Ascending aorta (tissue), 2 donors: ENCODE results near the gene MPEG1. TPM values are rescaled to one million over a fixed set of nuclear protein-coding genes. Genes with fewer than 3 reads are reported as not detected.

Experiments used
- DNase-seq, 2 donors: peaks; one replicate each; pipeline ENCODE4 v3.0.0-alpha.2; 2019; ENCODE audit warnings: low spot score in 2 of 2
- H3K27ac ChIP-seq, 2 donors: fragments of 200-600 bp; sonication (generic); one replicate each; pipeline ENCODE4 v1.5.1; 2016 to 2017; ENCODE audit warnings: mild to moderate bottlenecking in 1 of 2
- H3K27me3 ChIP-seq: fragments of 200-600 bp; sonication (generic); one replicate; pipeline ENCODE4 v1.5.1; 2017
- H3K36me3 ChIP-seq, 2 donors: fragments of 200-600 bp; sonication (generic); one replicate each; pipeline ENCODE4 v1.5.1; 2016
- H3K4me1 ChIP-seq, 2 donors: fragments of 200-600 bp; sonication (generic); one replicate each; pipeline ENCODE4 v1.5.1; 2016 to 2017; ENCODE audit warnings: mild to moderate bottlenecking in 1 of 2
- H3K4me3 ChIP-seq, 2 donors: fragments of 200-600 bp; sonication (generic); one replicate each; pipeline ENCODE4 v1.5.1; 2016 to 2017; ENCODE audit warnings: mild to moderate bottlenecking in 1 of 2
- H3K9me3 ChIP-seq, 2 donors: fragments of 200-600 bp; sonication (generic); one replicate each; pipeline ENCODE4 v1.5.1; 2016
- intact Hi-C: fragments of 100-400 bp; cut with DNase I; formaldehyde crosslinking; loops from one replicate; pipeline ENCODE4 v1.15.1; 2023
- total RNA-seq: library from RNA; depleted of rRNA; stranded (reverse); fragments of >200 nt; gene quantifications from one replicate; pipeline ENCODE4 v1.1.0, GENCODE V29; 2016
- TF ChIP-seq, protein P1 (sequence below), 3 experiments: fragments of 200-600 bp in 2 of 3; fragments of 450-650 bp in 1 of 3; sonication (generic) in 2 of 3; IDR thresholded peaks; one replicate each; pipeline ENCODE4 v1.5.1; 2016 to 2019; ENCODE audit warnings: antibody characterized with exemption in 3 of 3, mild to moderate bottlenecking in 1 of 3, moderate library complexity in 1 of 3

MPEG1 gene
- total RNA-seq, 1 donor from 2014 or later, result 14.5 TPM

DNA sequence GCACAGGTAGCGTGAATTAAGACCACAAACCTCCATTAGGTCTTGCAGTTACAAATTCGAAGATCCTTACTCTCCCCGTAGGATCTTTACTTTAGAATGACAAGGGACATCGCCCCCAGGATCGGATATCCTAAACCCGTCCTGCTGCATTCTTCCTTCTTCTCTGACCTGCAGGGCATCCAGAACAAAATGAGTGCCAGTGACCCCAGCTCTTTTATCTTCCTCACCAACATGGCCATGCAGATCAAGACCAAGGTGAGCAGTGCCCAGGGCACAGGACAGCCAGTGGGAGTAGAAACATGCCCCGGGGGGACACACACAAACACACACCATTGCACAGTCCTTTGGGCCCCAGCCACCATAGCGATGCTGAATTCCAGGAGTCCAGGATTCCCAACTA lies 42.6 kb upstream of the MPEG1 start:
- no peaks in the 10 kb centered on the region for H3K27me3 ChIP-seq
- no peaks in the 10 kb centered on the region for H3K4me1 ChIP-seq
- intact Hi-C loops, result no loop called here
- no peak overlapping the region for H3K27ac ChIP-seq
- H3K36me3 ChIP-seq, result no peaks in the 10 kb centered on the region
- H3K4me3 ChIP-seq, result no peak overlapping the region
- H3K9me3 ChIP-seq, result no peaks in the 10 kb centered on the region
- no peak for DNase-seq
- TF ChIP-seq, protein P1, sequence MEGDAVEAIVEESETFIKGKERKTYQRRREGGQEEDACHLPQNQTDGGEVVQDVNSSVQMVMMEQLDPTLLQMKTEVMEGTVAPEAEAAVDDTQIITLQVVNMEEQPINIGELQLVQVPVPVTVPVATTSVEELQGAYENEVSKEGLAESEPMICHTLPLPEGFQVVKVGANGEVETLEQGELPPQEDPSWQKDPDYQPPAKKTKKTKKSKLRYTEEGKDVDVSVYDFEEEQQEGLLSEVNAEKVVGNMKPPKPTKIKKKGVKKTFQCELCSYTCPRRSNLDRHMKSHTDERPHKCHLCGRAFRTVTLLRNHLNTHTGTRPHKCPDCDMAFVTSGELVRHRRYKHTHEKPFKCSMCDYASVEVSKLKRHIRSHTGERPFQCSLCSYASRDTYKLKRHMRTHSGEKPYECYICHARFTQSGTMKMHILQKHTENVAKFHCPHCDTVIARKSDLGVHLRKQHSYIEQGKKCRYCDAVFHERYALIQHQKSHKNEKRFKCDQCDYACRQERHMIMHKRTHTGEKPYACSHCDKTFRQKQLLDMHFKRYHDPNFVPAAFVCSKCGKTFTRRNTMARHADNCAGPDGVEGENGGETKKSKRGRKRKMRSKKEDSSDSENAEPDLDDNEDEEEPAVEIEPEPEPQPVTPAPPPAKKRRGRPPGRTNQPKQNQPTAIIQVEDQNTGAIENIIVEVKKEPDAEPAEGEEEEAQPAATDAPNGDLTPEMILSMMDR (IDR thresholded peaks at IDR 0.05), result no peak

GRCh38 chr11:59254286-59254685 lies 41.6 kb upstream of the MPEG1 start:
- Histone ChIP-seq H3K9me3 (no peaks in the 10 kb centered on the region), H3K4me3 (no peak overlapping the region), H3K27ac (no peak overlapping the region), H3K27me3 (no peaks in the 10 kb centered on the region), H3K4me1 (no peaks in the 10 kb centered on the region), H3K36me3 (no peaks in the 10 kb centered on the region)
- intact Hi-C loops, result no loop called here
- TF ChIP-seq, protein P1 (IDR thresholded peaks at IDR 0.05), result no peak
- no peak for DNase-seq

DNA sequence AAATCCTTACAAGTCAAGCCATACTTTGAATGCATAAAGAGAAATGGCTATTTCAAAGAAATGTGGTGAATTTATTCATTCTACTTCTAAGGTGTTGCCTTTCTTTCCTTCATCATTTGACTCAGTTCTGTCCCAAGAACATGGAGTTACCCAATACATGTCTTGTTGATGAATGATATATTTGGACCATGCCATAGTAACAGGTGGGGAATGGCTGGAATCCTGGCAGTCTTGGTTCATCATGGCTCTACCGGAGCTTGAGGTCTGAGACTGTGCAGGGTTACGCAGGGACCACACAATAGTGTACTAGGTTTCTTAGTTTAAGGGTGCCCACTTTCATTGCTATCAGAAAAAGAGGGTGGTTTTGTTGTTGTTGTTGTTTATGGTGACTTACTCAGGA lies 40.3 kb upstream of the MPEG1 start:
- no peaks in the 10 kb centered on the region for H3K9me3 ChIP-seq

GRCh38 chr11:59249535-59249934 lies 36.8 kb upstream of the MPEG1 start:
- Histone ChIP-seq H3K4me1 (no peaks in the 10 kb centered on the region), H3K9me3 (no peaks in the 10 kb centered on the region), H3K27ac (no peak overlapping the region), H3K4me3 (no peak overlapping the region), H3K36me3 (no peaks in the 10 kb centered on the region), H3K27me3 (no peaks in the 10 kb centered on the region)
- intact Hi-C loops, result no loop called here
- no peak for DNase-seq
- TF ChIP-seq, protein P1 (IDR thresholded peaks at IDR 0.05), result no peak

More for the DNA sequence above, 40.3 kb upstream of the MPEG1 start:
- Histone ChIP-seq H3K36me3 (no peaks in the 10 kb centered on the region), H3K27me3 (no peaks in the 10 kb centered on the region), H3K4me3 (no peak overlapping the region), H3K4me1 (no peaks in the 10 kb centered on the region), H3K27ac (no peak overlapping the region)
- intact Hi-C loops, result no loop called here
- TF ChIP-seq, protein P1 (IDR thresholded peaks at IDR 0.05), result no peak
- DNase-seq, result no peak

- DNase-seq, result no peak
- intact Hi-C loops, result no loop called here
- no peak overlapping the region for H3K4me3 ChIP-seq
- H3K27me3 ChIP-seq, result no peaks in the 10 kb centered on the region
- H3K36me3 ChIP-seq, result no peaks in the 10 kb centered on the region
- H3K9me3 ChIP-seq, result no peaks in the 10 kb centered on the region
- TF ChIP-seq, protein P1 (IDR thresholded peaks at IDR 0.05), result no peak
- no peak overlapping the region for H3K27ac ChIP-seq
- H3K4me1 ChIP-seq, result no peaks in the 10 kb centered on the region
These were observed 35.0 kb upstream of the MPEG1 start for GRCh38 chr11:59247531-59248227.

- TF ChIP-seq, protein P1 (IDR thresholded peaks at IDR 0.05), result no peak
- H3K27ac ChIP-seq, result no peak overlapping the region
These were observed 30.9 kb upstream of the MPEG1 start for GRCh38 chr11:59243633-59244032.

More at GRCh38 chr11:59243633-59244032, 30.9 kb upstream of the MPEG1 start:
- Histone ChIP-seq H3K27me3 (no peaks in the 10 kb centered on the region), H3K36me3 (no peaks in the 10 kb centered on the region), H3K4me3 (no peak overlapping the region), H3K4me1 (no peaks in the 10 kb centered on the region), H3K9me3 (no peaks in the 10 kb centered on the region)
- intact Hi-C loops, result no loop called here
- DNase-seq, result no peak
